Measurements from ENCODE around the gene HDAC9. TPM values are rescaled to one million over a fixed set of nuclear protein-coding genes. Genes with fewer than 3 reads are reported as not detected.
A peak's percentile ranks its signal among the peaks of the same experiment; 100 is the strongest.

The HDAC9 gene
- total RNA-seq, 1 donor from 2014 or later = 0.52 TPM

DNA sequence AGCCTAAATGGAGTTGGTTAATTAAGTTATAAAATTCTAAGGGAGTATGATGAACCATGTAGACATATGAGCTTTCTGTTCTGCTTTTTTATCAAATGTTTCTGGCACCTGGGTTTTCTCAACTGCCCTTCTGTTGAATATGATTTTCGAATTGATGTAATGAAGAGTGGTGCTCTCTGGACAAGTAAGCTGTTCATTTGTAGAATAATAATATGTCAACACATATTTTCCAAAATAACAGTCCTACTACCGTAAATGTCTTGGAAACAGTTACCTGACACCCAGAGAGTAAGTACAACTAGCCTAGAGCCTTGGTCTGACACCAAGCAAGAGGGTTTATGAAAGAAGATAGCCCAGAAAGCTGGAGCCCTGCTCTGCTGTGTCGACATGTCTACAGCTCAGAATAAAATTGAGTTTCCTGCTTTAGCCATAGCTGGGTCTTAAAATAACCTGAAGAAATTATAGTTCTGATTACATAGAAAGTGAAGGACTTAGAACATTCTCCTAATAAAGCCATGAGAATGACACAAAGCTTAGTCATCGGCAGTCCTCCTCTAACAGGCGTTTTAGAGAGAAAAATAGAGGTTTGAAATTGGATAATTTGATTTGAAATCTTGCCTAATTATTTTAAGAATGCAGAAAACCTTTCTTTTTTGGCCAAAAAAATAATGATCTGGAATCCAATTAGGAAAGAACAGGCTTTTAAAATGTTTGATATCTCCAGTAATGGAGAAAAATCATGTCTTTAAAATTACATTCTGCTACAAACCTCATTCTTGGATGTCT is 25.1 kb downstream of the HDAC9 start:
- Mint-ChIP-seq H3K9me3 (no peaks in the 10 kb centered on the region), H3K4me1 (ENCODE audit: low read depth) (no peaks in the 10 kb centered on the region), H3K27ac (no peak overlapping the region), H3K4me3 (ENCODE audit: low read depth) (no peak overlapping the region), H3K27me3 (ENCODE audit: low read depth) (no peaks in the 10 kb centered on the region), H3K36me3 (ENCODE audit: low read depth) (no peaks in the 10 kb centered on the region)
- DNase-seq (ENCODE audit: low spot score) = no peak
- intact Hi-C loops (cut with micrococcal nuclease) = no loop called here

DNA sequence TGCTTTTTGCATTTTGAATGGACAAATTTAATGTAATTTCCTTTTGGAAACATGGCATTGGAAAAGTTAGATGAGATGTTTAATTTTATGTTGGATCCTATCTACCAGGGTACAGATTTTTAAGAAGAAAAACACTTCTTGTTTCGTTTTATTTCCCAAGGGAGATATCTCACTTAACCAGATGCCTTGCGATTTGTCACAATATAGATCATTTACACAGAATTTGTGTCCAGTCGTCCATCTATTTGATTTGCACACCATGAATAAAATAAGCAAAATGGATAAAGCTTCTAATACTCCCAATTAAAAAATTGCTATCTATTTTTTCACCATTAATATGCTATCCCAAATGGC is 25.7 kb downstream of the HDAC9 start:
- Mint-ChIP-seq H3K36me3 (ENCODE audit: low read depth) (no peaks in the 10 kb centered on the region), H3K4me1 (ENCODE audit: low read depth) (no peaks in the 10 kb centered on the region), H3K27me3 (ENCODE audit: low read depth) (no peaks in the 10 kb centered on the region), H3K4me3 (ENCODE audit: low read depth) (no peak overlapping the region), H3K27ac (no peak overlapping the region), H3K9me3 (no peaks in the 10 kb centered on the region)
- no peak for DNase-seq (ENCODE audit: low spot score)
- intact Hi-C loops (cut with micrococcal nuclease) = no loop called here

DNA sequence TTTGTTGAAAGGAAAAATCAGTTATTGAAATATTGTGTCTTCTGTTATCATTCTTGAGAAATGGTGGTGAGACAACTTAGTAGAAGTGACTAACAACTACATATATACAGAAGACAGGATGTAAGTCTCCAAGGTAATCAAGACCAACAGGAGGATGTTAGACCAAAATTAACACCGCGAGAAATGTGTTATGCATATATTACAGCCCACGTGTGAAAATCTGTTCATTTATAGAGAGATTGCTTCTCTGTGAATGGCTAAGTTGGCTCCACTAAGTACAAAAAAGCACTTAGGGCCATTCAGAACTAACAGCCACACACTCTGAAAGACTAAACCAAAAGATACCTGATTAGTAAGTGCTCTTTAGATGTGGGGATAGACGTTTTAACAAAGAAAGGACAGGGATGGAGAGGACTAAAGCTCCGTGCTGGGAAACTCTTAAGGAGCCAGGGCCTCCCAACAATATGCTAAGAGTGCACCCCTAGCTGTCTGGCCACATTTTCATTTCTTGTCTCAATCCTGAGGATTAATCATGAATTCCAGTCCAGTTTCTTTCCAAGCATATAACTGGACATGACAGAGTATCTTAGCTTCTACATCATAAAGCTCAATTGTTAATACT is 26.5 kb downstream of the HDAC9 start:
- DNase-seq (ENCODE audit: low spot score) = no peak
- Mint-ChIP-seq H3K27me3 (ENCODE audit: low read depth) (no peaks in the 10 kb centered on the region), H3K9me3 (no peaks in the 10 kb centered on the region), H3K4me1 (ENCODE audit: low read depth) (no peaks in the 10 kb centered on the region), H3K27ac (peak overlapping the region; percentile 73), H3K4me3 (ENCODE audit: low read depth) (no peak overlapping the region), H3K36me3 (ENCODE audit: low read depth) (no peaks in the 10 kb centered on the region)
- intact Hi-C loops (cut with micrococcal nuclease) = loop anchor here (1.0 kb wide), 1 partner anchor 16 kb away; no protein-coding TSS in a partner anchor

DNA sequence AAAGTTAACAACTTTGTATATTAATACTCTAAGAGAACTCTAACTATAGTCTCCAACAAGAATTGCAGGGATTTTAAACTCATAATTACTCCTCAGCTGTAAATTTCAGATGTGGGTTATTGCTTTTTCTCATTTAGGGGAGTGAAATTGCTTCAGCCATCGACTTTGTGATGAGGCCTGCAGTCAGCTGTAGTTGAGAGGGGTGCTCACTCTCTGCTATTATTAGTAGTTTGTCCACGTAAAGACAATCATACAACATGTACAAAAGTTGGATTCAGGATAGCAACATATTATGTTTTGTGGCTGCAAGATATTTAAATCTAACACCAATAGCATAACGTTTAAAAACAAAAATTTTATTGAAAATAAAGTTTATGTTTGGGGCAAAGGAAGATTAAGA is 28.7 kb downstream of the HDAC9 start:
- Mint-ChIP-seq H3K36me3 (ENCODE audit: low read depth) (no peaks in the 10 kb centered on the region), H3K9me3 (no peaks in the 10 kb centered on the region), H3K27ac (no peak overlapping the region), H3K4me3 (ENCODE audit: low read depth) (no peak overlapping the region), H3K4me1 (ENCODE audit: low read depth) (no peaks in the 10 kb centered on the region), H3K27me3 (ENCODE audit: low read depth) (no peaks in the 10 kb centered on the region)
- no peak for DNase-seq (ENCODE audit: low spot score)
- intact Hi-C loops (cut with micrococcal nuclease) = no loop called here

- intact Hi-C loops (cut with micrococcal nuclease) = no loop called here
- DNase-seq (ENCODE audit: low spot score) = no peak
- H3K4me1 Mint-ChIP-seq (ENCODE audit: low read depth) = no peaks in the 10 kb centered on the region
- H3K4me3 Mint-ChIP-seq (ENCODE audit: low read depth) = no peak overlapping the region
- H3K9me3 Mint-ChIP-seq = no peaks in the 10 kb centered on the region
- H3K27me3 Mint-ChIP-seq (ENCODE audit: low read depth) = no peaks in the 10 kb centered on the region
- H3K36me3 Mint-ChIP-seq (ENCODE audit: low read depth) = no peaks in the 10 kb centered on the region
- H3K27ac Mint-ChIP-seq = no peak overlapping the region
These were observed 30.9 kb downstream of the HDAC9 start for GRCh38 chr7:18526368-18526878.

- DNase-seq (ENCODE audit: low spot score) = no peak
- no peaks in the 10 kb centered on the region for H3K36me3 Mint-ChIP-seq (ENCODE audit: low read depth)
- H3K9me3 Mint-ChIP-seq = no peaks in the 10 kb centered on the region
- no peaks in the 10 kb centered on the region for H3K27me3 Mint-ChIP-seq (ENCODE audit: low read depth)
- no peak overlapping the region for H3K27ac Mint-ChIP-seq
- H3K4me1 Mint-ChIP-seq (ENCODE audit: low read depth) = peaks cover 2% of the 10 kb centered on the region
- H3K4me3 Mint-ChIP-seq (ENCODE audit: low read depth) = no peak overlapping the region
- intact Hi-C loops (cut with micrococcal nuclease) = no loop called here
These were observed 33.7 kb downstream of the HDAC9 start for GRCh38 chr7:18529239-18529638.

DNA sequence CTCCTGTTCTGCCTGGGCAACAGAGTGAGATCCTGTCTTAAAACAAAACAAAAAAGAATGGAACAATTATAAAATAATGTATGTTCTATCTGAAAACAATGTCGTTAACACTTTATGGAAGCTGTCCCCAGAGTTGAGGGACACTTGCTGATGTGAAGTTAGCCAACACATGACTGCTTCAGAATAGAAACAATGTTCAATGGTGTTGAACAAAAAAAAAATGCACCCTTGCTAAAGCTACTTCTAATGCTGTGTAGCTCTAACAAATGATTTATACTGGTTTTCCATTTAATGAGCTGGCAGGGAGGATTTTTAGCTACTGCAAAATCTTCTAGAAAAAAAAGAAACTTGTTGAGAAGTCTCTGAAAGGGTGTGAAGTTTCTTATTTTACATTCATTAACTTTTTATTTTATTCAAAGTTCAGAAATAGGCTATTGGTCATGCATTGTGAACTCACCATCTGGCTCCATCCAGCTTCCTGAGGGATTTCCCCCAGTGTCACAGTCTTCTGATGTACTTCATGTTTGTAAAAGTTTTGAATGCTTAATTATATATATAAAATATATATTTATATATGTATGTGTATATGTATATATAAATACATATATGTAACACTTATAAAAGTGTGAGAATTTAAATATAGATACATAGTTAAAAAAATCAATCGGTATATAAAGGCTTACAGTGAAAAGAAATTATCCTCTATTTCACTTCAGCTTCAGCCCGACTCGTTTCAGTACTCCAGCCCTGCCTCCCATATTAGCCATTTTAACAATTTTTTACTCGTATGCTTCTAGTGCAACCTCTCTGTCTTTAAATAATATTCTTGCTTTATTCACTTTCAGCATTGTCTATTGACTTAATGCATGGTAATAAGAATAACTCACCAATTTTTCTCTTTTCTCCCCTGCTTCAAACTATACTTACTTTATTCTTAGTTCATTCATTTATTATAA is 35.0 kb downstream of the HDAC9 start:
- no peaks in the 10 kb centered on the region for H3K36me3 Mint-ChIP-seq (ENCODE audit: low read depth)
- peaks cover 2% of the 10 kb centered on the region for H3K4me1 Mint-ChIP-seq (ENCODE audit: low read depth)
- H3K27ac Mint-ChIP-seq = no peak overlapping the region
- H3K27me3 Mint-ChIP-seq (ENCODE audit: low read depth) = no peaks in the 10 kb centered on the region
- H3K4me3 Mint-ChIP-seq (ENCODE audit: low read depth) = no peak overlapping the region
- DNase-seq (ENCODE audit: low spot score) = no peak
- intact Hi-C loops (cut with micrococcal nuclease) = no loop called here
- H3K9me3 Mint-ChIP-seq = no peaks in the 10 kb centered on the region

- no peaks in the 10 kb centered on the region for H3K36me3 Mint-ChIP-seq (ENCODE audit: low read depth)
- peaks cover 4% of the 10 kb centered on the region for H3K4me1 Mint-ChIP-seq (ENCODE audit: low read depth)
- H3K27me3 Mint-ChIP-seq (ENCODE audit: low read depth) = no peaks in the 10 kb centered on the region
- intact Hi-C loops (cut with micrococcal nuclease) = no loop called here
- no peak for DNase-seq (ENCODE audit: low spot score)
- no peak overlapping the region for H3K27ac Mint-ChIP-seq
- H3K4me3 Mint-ChIP-seq (ENCODE audit: low read depth) = no peak overlapping the region
- no peaks in the 10 kb centered on the region for H3K9me3 Mint-ChIP-seq
These were observed 36.0 kb downstream of the HDAC9 start for GRCh38 chr7:18531539-18531938.

GRCh38 chr7:18532813-18533212 is 37.3 kb downstream of the HDAC9 start:
- Mint-ChIP-seq H3K4me1 (ENCODE audit: low read depth) (peaks cover 4% of the 10 kb centered on the region), H3K27ac (no peak overlapping the region), H3K27me3 (ENCODE audit: low read depth) (no peaks in the 10 kb centered on the region), H3K4me3 (ENCODE audit: low read depth) (no peak overlapping the region), H3K36me3 (ENCODE audit: low read depth) (no peaks in the 10 kb centered on the region), H3K9me3 (no peaks in the 10 kb centered on the region)
- intact Hi-C loops (cut with micrococcal nuclease) = no loop called here
- DNase-seq (ENCODE audit: low spot score) = no peak

DNA sequence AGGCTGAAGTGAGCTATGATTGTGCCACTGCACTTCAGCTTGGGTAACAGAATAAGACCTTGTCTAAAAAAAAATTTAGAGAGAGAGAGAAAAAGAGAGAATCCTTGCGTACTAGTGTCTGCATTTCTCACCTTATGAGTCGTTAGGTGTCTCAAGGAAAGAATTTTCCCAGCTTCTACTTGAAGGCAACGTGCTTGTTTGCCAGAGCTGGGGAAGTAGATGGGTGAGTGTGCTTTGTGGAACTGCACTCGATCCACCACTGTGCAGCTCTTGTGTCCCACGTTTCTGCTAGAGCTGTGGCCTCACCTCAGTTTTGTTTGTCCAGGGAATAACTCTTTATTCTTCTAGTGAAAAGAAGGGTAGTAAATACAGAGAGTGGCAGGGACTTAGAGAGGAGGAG is 38.9 kb downstream of the HDAC9 start:
- Mint-ChIP-seq H3K4me1 (ENCODE audit: low read depth) (peaks cover 9% of the 10 kb centered on the region), H3K27me3 (ENCODE audit: low read depth) (no peaks in the 10 kb centered on the region), H3K9me3 (peaks cover 2% of the 10 kb centered on the region), H3K36me3 (ENCODE audit: low read depth) (no peaks in the 10 kb centered on the region), H3K27ac (no peak overlapping the region), H3K4me3 (ENCODE audit: low read depth) (no peak overlapping the region)
- intact Hi-C loops (cut with micrococcal nuclease) = no loop called here
- DNase-seq (ENCODE audit: low spot score) = no peak

DNA sequence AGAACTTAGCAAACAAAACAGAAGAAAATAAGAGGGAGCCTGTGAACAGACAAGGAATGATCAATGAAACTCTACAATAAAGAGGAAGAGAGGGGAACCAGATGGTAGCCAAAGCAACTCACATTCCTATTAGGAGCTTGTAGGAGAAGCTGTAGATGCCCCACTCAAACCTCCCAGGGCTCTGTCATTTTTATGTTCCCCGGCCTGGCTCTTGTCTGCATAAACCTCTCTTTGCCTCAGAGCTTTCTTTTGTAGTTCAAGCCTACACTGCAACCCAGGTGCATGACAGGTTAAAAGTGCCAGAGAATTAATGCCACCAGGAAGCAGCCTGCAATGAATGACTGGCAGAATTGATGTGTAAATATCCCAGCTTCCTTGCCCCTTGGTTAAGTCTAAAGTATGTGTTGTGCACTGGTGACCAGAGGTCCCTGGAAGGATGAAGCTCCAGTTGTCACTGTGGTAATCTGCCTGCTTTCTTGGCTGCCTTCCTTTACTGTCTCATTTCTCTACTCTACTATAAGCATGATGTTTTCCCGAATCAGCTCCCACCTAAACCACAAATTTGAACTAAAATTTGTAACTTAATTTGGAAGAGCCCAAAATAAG is 40.4 kb downstream of the HDAC9 start:
- Mint-ChIP-seq H3K4me3 (ENCODE audit: low read depth) (no peak overlapping the region), H3K36me3 (ENCODE audit: low read depth) (no peaks in the 10 kb centered on the region), H3K27ac (no peak overlapping the region), H3K9me3 (peaks cover 5% of the 10 kb centered on the region), H3K27me3 (ENCODE audit: low read depth) (no peaks in the 10 kb centered on the region), H3K4me1 (ENCODE audit: low read depth) (peaks cover 9% of the 10 kb centered on the region)
- no peak for DNase-seq (ENCODE audit: low spot score)
- intact Hi-C loops (cut with micrococcal nuclease) = no loop called here

DNA sequence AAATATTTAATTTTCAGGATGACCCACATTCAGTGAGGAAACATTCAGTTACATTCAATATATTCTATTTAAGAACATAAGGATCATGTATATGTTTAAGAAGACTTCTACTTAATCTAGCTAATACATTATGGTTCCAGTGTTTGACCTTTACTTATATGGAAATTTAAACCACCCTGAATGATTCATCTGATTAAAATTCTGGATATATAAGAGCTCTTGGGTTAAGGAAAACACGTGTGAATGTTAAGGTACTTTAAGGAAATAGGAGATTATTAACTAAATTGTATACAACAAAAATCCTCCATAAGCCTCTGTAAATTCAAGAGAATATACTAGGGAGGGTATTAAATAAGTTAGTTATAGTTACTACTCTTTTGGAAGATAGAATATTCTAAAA is 40.9 kb downstream of the HDAC9 start:
- no peak for DNase-seq (ENCODE audit: low spot score)
- peaks cover 5% of the 10 kb centered on the region for H3K9me3 Mint-ChIP-seq
- intact Hi-C loops (cut with micrococcal nuclease) = no loop called here
- no peaks in the 10 kb centered on the region for H3K27me3 Mint-ChIP-seq (ENCODE audit: low read depth)
- no peak overlapping the region for H3K27ac Mint-ChIP-seq
- H3K4me1 Mint-ChIP-seq (ENCODE audit: low read depth) = peaks cover 9% of the 10 kb centered on the region
- no peak overlapping the region for H3K4me3 Mint-ChIP-seq (ENCODE audit: low read depth)
- no peaks in the 10 kb centered on the region for H3K36me3 Mint-ChIP-seq (ENCODE audit: low read depth)
